Kidney glomerular epithelial cell (primary cell): ENCODE measurements around the gene RLN3.
A peak's percentile ranks its signal among the peaks of the same experiment; 100 is the strongest.

Source experiments
- DNase-seq: peaks from one replicate; lab custom pipeline; 2025; lab: John Stamatoyannopoulos, UW

The RLN3 gene

DNA sequence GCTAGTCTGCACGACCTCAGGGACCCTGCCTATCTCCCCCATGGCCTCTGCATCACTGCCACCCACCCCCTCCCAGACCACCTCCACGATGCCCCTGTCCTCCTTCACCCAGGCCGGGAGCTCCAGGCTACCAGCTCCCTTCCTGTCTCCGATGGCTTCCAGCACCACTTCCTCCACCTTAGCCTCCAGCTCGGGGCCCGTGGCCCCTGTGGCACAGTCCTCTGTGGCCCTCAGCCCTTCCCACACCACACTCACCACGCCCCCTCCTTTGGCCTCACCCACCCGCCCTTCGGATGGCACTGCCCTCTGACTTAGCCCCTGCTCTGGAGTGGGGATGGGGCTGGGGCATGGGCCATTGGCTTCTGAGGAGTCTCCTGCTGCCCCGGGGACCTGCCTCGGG is 26.8 kb downstream of the RLN3 start:
- no peak for DNase-seq

DNA sequence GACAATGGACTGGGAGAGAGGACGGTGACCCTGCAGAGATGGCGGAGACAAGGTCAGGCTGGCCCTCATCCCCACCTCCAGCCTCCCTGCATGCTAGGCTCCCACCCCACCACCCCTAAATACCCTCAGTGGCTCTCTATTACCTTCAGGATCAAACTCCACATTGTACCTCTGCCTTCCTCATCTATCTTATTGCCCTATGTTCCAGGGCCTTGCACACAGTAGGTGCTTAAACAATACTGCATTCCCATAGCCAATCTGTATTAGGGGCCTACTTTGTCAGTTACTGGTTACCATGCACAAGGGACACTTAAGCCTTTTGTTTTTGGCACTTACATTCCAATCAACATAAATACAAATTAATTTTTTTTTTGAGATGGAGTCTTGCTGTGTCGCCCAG is 27.4 kb downstream of the RLN3 start:
- no peak for DNase-seq

DNA sequence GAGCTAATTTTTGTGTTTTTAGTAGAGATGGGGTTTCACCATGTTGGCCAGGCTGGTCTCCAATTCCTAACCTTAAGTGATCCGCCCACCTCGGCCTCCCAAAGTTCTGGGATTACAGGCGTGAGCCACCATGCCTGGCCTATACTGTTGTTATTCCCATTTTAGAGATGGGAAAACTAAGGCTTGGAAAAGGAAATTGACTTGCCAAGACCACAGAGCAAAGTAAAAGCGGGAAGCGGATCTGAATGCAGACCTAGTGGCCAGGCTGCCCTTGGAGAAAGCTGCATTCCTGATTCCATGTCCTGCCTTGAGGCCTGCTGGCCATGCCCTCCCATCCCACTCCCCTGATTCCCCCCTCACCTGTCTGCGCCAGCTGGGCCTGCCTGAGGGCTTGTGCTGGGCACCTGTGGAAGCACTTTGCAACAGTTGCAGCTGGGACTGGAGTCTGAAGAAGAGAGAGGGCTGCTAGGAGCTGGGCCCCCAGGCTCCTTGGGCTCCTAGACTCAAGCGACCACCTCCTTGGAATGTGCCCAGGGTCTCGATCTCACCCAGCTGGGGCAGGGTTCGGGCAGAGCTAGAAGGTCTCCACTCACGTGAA is 28.2 kb downstream of the RLN3 start:
- DNase-seq, result no peak

DNA sequence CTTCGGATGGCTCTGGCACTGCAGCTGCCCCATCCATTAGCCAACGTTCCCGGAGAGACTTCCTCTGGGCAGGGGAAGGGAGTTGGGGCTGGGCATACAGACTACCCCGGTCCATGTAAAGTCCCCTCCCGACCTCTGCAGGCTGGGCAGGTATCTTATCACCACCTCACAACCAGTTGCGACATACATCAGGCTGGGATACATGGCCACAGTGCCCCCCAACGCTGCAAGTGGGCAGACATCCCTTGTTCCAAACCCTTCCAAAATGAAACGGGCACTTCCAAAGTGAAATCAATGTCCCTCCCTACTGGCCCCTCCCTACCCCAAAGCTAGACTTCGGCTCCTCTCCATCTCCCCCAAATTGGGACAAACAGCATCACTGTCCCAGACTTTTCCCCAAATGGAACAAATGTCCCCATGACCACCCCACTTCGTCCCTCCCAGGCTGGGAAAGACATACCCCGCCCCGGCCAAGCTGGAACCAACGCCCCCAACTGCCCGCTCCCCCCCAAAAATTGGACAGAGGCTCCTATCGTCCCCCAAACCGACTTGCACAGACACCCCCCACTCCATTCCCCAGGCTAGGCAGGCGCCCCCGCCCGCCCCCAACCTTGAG is 28.9 kb downstream of the RLN3 start:
- DNase-seq, result no peak

DNA sequence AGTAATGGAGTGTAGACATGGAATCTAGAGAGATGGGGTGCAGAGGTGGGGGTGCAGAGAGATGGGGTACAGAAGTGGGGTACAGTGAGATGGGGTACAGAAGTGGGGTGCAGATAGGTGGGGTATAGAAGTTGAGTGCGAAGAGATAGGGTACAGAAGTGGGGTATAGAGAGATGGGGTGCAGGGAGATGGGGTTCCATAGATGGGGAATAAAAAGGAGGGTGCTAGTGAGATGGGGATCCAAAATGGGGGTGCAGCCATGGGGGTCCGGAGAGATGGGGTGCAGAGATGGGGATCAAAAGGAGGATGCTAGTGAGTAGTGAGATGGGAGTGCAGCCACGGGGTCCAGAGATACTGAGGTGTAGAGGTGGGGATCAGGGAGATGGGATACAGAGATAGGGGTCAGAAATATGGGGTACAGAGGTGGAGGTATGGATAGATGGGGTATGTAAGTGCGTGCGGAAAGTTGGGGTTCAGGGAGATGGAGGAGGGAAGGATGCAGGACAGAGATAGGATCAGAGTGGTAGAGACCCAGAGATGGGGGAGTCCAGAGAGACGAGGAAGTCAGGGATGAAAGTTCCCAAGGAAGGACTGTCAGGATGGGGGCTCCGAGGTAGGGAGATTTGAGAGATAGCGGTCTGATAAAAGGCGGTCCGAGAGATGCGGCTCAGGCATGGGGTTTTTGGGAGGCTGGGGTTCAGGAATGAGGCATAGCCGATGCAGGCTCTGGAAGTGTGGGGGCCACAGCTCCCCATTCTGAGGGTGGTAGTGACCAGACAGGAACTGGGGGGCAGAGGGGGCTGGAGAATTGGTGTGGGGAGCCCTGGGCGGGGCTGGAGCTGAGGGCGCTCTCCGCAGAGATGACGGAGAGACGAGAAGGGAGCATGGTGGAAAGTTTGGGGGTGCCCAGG is 30.5 kb downstream of the RLN3 start:
- DNase-seq, result no peak

DNA sequence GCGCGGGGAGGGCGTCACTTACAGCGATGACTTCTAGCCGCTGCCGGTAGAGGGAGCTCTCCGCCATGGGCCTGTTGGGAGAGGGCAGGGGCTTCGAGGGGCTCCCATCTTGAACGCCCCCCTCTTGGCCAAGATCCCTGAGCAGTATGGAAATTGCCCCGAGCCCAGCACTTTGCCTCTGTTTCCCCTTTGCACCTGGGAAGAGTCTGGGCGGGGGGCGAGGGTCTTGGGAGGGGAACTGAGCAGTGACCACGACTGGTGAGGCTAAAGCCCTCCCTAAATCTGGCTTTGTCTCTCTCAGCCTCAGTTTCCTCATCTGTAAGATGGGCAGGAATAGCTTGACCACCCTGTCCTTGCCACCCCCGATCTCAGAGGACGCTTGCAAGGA is 31.1 kb downstream of the RLN3 start:
- DNase-seq, result no peak

DNA sequence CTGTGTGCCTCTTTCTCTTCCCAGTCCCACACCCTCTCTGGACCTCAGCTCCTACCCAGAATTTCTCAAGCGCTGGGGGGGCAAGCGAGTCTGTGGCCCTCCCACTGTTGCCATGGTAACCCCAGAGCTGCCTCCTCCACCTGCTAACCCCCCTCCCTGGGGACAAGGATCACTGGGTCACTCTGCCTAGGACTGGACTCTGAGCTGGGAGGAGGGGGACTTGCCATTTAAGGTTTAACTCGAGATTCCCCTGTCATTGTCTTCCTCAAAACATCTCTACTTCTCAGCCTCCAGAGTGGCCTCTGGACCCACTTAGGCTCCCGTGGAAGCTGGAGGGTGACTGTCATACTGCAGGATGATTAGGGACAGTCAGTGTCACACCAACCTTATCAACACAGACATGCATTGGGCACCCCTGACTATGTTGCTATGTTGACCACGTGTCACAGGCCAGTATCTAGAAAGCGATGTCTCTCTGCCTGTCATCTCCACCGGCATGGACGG is 31.8 kb downstream of the RLN3 start:
- no peak for DNase-seq

DNA sequence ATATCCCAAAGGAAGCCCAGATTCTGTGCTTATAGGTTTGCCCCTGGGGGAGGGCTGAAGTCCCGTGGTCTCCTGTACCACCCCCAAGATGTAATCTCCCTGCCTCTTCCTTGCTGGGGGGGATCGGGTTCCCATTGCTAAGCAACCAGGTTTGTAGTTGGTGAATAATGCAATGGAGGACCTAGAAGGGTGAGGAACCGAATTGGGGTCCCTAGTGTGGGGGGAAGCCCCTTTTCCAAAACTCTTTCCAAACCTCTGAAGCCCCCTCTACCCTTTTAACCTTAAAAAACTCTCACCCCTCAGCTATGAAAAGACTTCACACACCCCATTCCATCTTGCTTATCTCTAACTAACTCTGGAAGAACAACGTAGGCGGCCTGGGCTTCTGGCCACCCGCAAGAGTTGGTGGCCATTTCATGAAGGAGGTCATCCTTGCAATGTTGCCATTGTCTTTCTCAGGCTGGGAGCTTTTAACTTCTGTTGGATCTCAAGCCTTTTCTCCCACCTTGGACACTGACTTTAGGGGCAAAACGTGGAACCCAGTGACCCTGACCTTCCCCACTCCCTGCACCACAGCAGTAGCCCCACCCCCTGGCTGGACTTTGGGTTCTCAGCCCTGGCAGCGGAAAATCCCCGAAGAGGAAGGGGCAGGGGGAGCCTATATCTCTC is 33.3 kb downstream of the RLN3 start:
- DNase-seq, result no peak

DNA sequence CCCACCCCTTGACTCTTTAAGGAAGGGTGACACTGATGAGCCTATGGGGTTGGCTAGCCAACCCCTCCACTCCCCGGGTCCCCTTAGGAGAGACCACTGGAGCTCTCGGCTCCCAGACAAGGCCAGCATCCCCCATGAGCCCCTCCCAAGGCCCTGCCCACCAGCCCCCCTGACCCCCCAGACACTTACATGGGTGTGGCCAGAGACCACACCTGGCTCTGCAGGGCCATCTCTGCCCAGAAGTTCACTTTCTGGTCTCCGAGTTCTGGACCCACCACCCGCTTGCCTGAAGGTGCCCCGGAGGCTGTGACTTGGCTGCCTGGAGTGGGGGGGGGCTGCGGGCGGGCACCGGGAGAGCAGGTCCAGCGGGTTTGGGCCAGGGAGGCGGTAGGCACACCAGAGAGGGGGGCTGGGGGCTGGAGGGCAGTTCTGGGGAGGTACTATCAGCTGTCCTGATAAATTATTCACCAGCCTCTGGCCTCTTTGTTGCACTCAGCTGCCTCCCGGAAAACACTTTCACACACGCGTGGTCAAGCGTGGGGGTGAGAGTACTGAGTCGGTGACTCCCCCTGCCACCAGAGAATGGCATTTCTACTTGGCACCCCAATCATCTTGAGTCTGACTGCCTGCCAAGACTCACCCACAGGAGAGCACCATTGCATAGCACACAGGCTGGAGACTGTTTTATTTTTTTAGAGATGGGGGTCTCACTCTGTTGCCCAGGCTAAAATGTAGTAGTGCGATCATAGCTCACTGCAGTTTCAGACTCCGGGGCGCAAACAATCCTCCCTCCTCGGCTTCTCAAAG is 34.0 kb downstream of the RLN3 start, which contains the start of gene PALM3:
PALM3 (minus strand) TSS at position 326 of the 807 bp plus-strand sequence; CDS start at position 230, 96 bp downstream.
- DNase-seq, result peak; percentile 75

DNA sequence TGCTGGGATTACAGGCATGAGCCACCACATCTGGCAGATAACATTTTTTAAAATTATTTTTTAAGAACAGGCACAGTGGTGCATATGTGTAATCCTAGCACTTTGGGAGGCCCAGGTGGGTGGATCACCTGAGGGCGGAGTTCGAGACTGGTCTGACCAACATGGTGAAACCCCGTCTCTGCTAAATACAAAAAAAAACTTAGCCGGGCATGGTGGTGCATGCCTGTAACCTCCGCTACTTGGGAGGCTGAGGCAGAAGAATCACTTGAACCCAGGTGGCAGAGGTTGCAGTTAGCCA is 34.6 kb downstream of the RLN3 start:
- DNase-seq, result no peak

DNA sequence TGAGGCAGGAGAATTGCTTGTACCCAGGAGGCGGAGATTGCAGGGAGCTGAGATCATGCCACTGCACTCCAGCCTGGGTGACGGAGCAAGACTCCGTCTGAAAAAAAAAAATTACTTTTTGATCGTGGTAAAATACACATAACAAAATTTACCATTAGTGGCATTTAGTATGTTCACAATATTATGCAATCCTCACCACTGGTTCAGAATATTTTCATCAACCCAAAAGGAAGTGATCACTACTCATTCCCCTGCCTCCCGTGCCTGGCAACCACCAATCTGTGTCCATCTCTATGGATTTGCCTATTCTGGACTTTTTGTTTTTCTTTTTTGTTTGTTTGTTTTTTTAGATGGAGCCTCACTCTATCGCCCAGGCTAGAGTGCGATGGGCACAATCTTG is 35.2 kb downstream of the RLN3 start:
- no peak for DNase-seq

DNA sequence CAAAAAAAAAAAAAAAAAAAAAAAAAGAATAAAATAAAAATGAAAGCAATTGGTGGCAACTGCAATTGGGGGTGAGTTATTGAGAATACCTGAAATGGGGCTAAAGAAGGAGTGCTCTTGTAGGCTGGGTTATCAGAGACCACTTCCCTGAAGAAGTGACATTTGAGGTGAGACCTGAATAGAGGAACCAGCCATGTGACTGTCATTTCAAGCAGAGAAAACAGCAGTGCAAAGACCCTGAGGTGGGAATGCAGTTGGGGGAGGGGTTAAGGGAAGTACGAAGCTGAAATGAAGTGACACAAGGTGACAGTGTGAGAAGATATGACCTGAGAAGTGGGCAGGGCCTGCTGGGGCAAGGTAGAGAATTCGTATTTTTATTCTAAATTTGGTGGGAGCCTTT is 38.2 kb downstream of the RLN3 start:
- DNase-seq, result no peak

DNA sequence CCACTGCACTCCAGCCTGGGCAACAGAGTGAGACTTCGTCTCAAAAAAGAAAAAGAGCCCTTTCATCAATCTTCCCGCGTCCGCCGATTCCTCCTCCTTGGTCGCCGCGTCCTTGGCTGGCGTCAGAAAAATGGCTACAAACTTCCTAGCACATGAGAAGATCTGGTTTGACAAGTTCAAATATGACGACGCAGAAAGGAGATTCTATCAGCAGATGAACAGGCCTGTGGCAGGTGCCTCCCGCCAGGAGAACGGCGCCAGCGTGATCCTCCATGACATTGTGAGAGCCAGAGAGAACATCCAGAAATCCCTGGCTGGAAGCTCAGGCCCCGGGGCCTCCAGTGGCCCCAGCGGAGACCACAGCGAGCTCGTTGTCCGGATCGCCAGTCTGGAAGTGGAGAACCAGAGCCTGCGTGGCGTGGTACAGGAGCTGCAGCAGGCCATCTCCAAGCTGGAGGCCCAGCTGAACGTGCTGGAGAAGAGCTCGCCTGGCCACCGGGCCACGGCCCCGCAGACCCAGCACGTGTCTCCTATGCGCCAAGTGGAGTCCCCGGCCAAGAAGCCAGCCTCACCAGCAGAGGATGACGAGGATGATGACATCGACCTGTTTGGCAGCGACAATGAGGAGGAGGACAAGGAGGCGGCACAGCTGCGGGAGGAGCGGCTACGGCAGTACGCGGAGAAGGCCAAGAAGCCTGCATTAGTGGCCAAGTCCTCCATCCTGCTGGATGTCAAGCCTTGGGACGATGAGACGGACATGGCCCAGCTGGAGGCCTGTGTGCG is 42.5 kb downstream of the RLN3 start:
- DNase-seq, result no peak

DNA sequence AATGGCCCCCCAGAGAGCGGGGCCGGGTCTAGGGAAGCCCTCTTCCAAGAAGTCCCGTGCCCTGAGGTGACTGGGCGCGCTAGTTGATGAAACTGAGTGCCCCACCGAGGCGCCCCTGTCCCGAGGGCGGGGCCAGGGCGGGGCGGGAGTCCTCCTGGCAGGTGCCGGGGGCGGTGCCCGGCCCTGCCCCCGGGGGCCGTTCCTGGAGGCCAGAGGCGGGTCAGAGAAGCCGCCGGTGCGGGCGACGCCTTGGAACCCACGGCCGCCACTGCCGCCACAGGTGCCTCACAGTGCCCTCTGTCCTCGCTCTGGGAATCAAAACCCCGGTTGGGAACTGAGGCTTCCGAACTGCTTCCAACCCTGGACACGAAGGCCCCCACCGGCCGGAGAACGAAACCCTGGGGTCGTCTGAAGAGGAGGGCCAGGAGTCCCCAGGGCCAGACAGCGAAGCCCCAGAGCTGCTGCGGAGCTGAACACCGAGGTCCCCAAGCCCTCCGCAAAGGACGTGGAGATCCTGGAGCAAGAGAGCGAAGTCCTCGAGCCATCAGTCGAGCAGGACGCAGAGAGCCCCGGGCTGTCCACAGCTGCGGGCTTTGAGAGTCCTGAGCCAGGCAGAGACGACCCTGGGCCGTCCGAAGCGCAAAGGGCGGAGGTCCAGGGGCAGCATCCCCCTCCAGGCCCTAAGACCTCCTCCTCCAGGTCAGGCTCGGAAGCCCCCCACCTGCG is 44.8 kb downstream of the RLN3 start, which contains the start of gene MISP3:
MISP3 (plus strand) TSS at position 252 of the 726 bp plus-strand sequence. CDS start 524 bp downstream, outside the sequence.
- no peak for DNase-seq

DNA sequence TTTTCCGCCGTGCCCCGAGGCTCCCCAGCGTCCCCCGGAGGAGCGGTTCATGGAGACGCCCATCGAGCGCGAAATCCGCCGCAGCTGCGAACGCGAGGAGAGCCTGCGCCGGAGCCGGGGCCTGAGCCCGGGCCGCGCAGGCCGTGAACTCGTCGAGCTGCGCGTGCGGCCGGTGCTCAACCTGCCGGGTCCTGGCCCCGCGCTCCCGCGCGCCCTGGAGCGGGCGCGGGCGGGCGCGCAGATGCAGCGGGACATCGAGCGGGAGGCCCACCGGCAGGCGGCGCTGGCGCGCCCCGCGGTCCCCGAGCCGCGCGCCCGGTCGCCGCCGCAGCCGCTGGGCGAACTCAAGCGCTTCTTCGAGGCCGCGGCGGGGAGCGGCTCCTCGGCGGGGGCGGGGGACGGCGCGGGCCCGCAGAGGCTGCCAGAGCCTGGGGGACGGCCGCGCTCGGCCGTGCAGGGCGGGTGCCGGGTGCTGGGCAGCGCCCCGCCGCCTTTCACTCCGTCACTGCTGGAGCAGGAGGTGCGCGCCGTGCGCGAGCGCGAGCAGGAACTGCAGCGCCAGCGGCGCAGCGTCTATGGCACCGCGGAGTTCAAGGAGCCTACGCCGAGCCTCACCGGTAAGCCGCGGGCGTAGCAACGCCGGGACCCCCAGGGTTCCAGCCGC is 45.4 kb downstream of the RLN3 start:
- DNase-seq, result peak; percentile 49

DNA sequence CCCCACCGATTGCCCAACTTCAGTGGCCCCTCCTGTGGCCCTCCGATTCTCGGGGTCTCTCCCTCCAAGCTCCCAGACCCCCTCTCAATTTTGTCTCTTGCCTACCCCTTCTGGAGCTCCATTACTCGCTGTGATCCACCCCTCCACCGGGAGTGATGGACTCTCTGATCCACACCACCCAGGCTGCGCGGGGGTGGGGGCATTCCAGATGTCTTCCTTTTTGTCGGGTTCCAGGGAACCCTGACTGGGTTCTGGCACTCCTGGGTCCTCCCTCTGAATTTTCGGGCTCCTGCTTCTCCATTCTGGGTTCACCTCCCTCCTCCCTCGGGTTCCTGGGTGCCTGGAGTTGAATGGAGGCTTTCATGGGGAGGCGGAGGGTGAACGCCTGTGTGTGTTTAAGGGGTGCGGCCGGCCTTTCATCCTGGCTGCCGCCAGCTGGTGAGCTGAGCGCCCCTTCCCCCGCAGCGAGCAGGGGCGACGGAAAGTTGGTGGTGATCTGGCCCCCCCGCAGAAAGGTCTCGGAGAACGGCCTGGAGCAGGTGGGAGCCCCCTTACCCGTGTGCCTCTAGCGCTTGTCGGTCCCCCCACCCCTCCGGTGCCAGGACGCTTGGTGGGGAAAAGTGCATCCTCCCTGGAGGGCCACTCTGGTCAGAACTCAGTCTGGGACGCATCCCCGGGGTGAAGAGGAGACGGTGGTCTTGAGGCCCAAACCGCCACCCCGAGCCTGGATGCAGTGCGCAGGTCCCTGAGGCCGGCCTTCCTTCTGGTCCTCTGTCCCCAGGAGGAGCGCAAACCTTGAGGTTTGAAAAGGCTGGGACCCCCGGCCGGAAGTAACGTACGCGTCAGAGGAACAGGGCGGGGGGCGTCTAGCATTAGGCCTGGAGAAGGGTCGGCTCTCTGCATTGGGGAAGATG is 46.2 kb downstream of the RLN3 start:
- no peak for DNase-seq

DNA sequence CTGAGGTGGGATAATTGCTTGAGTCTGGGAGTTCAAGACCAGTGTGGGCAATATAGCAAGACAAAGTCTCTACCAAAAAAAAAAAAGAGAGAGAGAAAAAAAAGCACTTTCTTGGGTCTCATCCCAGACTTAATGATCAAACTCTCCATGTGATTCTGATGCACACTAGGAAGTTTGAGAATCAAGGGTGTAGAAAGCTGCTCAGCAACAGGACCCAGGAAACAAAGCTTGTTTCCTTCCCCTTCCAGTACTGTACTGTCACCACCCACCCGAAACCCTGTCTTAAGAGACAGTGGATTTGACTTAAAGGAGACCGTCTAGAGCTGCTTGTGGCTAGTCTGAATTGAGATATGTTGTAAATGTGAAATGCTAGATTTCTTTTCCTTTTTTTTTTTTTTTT is 50.5 kb downstream of the RLN3 start:
- DNase-seq, result no peak
